Omental fat pad (tissue), 4 donors: ENCODE results near the gene PLA2G10. TPM values are rescaled to one million over a fixed set of nuclear protein-coding genes. Genes with fewer than 3 reads are reported as not detected.

Experiments
- ATAC-seq: fragments of 150-250 bp; one replicate; pipeline ENCODE4 v1.9.1; 2016; ENCODE audit warnings: mild to moderate bottlenecking, moderate library complexity; ENCODE audit not compliant: low FRiP score
- DNase-seq: peaks from one replicate; pipeline ENCODE4 v3.0.0-alpha.2; 2019; ENCODE audit warnings: low spot score
- CTCF ChIP-seq, 3 donors: fragments of 450-650 bp; IDR thresholded peaks; one replicate each; pipeline ENCODE4 v1.5.1; 2016 to 2017; ENCODE audit warnings: antibody characterized with exemption in 3 of 3, mild to moderate bottlenecking in 3 of 3, moderate library complexity in 2 of 3
- total RNA-seq, 4 donors: library from RNA; depleted of rRNA; stranded (reverse); fragments of >200 nt; gene quantifications; one replicate each; pipeline ENCODE4 v1.1.0, GENCODE V29; 2016

The PLA2G10 gene
- total RNA-seq, 4 donors from 2014 or later, result not detected

GRCh38 chr16:14667347-14668266 is 26.5 kb downstream of the PLA2G10 start:
- DNase-seq, result no peak
- no peak for TF ChIP-seq CTCF (IDR thresholded peaks at IDR 0.05)
- ATAC-seq, result no peak

DNA sequence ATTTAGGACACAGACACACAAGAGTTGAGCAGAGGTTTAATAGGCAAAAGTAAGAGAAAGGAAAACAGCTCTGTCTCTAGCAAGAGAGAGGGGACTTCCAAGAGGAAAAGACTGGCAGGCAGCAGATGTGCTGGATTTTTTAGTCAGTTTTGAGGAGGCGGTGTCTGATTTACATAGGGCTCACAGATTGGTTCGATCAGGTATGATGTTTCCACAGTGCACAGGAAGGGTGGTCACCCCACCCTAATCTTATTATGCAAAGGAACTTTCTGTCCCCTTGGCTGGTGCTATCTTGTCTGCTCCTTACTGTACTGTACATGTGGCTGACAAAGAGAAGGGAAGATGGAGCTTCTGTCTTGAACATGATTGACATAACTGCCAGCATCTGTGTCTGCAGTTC is 36.0 kb downstream of the PLA2G10 start:
- no peak for ATAC-seq
- no peak for TF ChIP-seq CTCF (IDR thresholded peaks at IDR 0.05)
- DNase-seq, result no peak

DNA sequence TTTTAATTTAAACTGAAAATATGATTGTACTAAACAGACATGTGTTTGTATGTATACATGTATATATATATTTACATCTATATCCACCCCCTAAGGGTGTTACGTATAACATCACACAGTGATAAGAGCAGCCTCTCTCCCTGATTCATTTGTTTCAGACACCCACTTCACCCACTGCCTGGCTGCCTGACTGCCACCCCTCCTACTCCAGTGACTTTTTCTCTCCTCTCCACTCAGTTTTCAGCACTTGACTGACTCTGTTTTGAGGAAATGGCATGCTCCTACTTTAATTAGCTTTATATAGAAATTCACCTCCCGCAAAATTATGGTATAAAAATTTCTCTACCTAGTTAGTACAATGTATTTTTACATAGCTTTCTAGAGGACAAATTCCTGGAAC is 41.4 kb downstream of the PLA2G10 start:
- no peak for TF ChIP-seq CTCF (IDR thresholded peaks at IDR 0.05)
- ATAC-seq (no peak), DNase-seq (no peak)

- ATAC-seq (no peak), DNase-seq (no peak)
- no peak for TF ChIP-seq CTCF (IDR thresholded peaks at IDR 0.05)
Measured at GRCh38 chr16:14650629-14651028, 43.5 kb downstream of the PLA2G10 start.

DNA sequence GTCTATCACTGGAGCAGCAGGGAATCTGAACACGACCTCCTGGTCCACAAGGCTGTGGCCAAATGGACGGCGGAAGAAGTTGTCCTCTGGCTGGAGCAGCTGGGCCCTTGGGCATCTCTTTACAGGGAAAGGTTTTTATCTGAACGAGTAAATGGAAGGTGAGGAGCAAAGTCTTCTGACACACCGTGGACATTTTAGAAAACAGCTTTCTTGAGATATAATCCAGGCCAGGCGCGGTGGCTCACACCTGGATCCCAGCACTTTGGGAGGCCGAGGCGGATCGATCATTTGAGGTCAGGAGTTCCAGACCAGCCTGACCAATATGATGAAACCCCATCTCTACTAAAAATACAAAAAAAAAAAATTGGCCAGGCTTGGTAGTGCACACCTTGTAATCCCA is 44.3 kb downstream of the PLA2G10 start:
- DNase-seq, result no peak
- TF ChIP-seq CTCF (IDR thresholded peaks at IDR 0.05), result no peak
- ATAC-seq, result no peak

GRCh38 chr16:14641926-14642325 is 52.2 kb downstream of the PLA2G10 start:
- ATAC-seq (no peak), DNase-seq (no peak)
- no peak for TF ChIP-seq CTCF (IDR thresholded peaks at IDR 0.05)

GRCh38 chr16:14641206-14641605 is 52.9 kb downstream of the PLA2G10 start:
- no peak for ATAC-seq
- TF ChIP-seq CTCF (IDR thresholded peaks at IDR 0.05), result no peak
- no peak for DNase-seq
